HG02571 (cell line): ENCODE measurements around the gene HS1BP3.

ENCODE experiments used
- ATAC-seq: cut with Tn5 transposase; IDR thresholded peaks from one replicate; pipeline ENCODE4 v1.9.1; 2021; ENCODE audit warnings: mild to moderate bottlenecking, moderate library complexity; ENCODE audit not compliant: unreplicated experiment

Gene HS1BP3

GRCh38 chr2:20648206-20648605 is 2.7 kb downstream of the HS1BP3 start:
- no peak for ATAC-seq

GRCh38 chr2:20647738-20648137 is 3.2 kb downstream of the HS1BP3 start:
- no peak for ATAC-seq

DNA sequence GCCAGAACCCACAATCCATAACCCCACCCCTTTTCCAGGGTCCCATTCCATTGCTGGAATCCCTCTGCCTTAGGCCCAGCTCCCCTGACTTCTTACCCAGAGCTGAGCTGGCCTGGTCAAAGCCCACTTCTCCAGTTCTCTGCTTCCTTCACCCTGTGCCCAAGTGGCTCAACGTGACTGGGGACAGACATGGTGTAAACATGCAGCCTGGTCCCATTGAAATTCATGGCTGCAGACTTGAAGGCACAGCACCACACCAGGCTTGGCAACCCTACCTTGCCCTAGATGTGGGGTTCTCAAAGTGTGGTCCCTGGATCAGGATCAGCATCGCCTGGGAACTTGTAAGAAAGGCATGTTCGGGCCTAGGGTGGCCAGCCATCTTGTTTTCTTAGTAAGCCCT is 3.7 kb downstream of the HS1BP3 start:
- no peak for ATAC-seq

DNA sequence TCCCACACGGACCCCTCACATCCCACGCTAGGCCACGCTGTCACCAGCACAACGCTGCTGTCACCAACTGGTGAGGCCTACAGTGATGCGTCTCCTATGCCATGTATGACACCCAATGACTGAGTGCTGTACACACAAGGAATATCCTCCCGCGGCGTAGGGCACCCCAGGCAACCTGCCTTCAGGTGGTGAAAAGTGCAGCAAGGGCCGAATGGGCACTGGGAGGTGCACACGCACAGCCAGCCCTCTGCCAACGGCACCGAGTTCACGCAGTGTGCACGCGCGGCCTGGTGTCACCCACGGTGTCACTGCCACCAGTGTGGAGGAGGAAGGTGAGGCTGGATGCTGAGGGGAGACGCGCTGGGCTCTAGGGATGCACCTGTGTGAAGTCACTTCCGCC is 4.5 kb downstream of the HS1BP3 start:
- ATAC-seq: no peak

DNA sequence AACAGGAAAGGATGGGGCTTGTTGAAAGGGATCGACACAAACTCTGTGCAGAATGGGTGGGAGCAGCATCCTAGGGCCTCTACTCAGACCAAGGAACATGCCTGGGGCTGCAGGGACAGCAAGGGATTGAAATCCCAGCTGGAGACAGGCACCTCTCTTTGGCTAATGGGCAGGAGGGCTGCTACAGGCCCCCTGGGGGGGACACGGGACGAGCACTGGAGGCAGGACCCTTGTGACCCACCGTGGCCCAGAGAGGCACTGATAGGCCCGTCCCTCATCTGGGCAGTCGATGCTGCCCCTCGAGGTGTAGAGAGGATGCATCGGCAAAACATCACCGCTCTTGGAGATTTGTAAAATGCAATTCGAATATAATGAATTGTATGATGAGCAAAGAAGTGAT is 5.1 kb downstream of the HS1BP3 start:
- ATAC-seq: no peak

GRCh38 chr2:20645301-20645701 is 5.6 kb downstream of the HS1BP3 start:
- ATAC-seq: no peak

GRCh38 chr2:20643826-20644225 is 7.1 kb downstream of the HS1BP3 start:
- ATAC-seq: no peak

- ATAC-seq: no peak
Measured at GRCh38 chr2:20643060-20643459, 7.8 kb downstream of the HS1BP3 start.

GRCh38 chr2:20642055-20642971 is 8.6 kb downstream of the HS1BP3 start:
- peak; percentile 93 for ATAC-seq

- no peak for ATAC-seq
Measured at GRCh38 chr2:20641123-20641985, 9.5 kb downstream of the HS1BP3 start.

DNA sequence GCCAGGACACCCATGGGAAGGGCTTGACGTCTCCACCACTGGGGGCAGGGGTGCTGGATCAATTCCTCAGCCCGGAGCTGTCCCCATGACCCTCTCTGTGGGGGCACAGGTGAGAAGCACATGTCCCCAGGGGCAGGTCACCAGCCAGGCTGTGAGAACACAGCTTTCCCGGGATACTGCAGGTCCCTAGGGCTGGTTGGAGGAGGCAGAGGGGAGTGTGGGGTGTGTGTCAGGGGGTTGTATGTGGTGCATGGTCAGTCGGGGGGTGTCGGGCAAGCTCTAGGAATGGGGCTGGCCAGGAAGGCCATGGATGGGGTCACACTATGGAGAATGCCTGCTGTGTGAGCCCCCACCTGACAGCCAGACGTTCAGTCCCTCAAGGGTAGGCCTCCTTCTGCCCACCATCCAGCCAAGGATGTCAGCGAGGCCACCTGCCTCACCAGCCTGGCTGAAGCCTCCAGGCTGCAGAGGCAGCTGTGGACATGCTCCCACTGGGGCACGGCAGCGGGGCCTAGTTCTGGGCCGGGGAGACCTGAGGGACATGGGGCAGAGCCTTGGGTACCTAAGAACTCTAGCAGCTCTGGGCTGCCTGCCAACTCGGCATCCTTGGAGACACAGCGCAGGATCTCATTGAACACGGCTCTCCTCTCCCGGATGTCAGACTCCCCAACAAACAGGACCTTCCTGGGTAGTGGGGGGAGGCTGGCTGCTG is 10.3 kb downstream of the HS1BP3 start:
- ATAC-seq: no peak

DNA sequence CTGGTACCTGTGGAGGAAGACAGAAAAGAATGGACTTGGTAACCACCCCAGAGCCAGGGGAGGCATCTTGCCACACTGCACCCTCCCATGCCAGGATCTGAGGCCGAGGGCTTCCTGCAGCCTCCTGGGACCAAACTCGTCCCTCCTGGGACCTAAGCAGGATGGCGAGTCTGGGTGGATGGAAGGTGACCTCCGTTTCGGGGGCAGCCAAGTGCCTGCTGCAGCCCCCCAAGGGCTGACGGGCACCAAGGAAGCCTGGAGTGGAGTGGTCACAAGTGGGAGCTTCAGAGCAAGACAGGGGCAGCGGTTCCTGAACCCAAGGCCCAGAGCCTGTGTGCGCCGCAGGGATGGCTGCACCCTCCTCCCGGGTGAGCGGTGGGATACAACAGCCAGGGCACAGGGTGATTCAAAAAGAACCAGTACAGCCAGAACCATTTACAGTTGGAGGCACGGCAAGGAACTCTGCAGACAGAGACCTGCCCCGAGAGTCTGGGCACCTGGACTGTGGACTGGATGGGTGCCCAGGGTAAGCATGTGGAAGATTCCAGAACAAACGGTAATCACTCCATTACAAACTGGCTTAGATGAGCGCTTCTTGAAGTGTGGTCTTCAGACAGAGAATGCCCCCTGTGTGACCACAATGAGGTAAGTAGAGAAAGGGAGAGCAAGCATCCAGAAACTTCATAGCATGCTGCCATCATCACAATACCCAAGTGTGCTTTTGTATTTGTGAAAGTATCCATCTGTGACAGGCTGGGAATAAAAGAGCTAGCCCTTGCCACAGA is 12.1 kb downstream of the HS1BP3 start:
- no peak for ATAC-seq

DNA sequence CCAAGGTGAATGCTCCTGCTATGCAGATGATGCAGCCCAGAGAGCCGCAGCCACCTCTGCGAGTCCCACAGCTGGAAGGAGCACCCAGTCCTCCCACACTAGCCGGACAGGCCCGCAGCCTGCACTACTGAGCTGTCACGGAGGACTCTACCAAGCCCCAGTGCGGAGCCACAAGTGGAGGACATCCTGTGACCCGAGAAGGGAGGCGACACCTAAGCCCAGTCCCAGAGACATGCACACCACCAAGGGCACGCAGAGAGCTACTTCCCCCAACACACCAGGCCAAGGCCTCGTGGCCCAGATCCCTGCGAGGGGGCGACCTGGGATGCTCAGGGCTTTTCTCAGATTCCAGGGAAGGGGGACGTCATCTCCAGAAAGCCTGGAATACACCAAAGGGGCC is 12.9 kb downstream of the HS1BP3 start:
- no peak for ATAC-seq

DNA sequence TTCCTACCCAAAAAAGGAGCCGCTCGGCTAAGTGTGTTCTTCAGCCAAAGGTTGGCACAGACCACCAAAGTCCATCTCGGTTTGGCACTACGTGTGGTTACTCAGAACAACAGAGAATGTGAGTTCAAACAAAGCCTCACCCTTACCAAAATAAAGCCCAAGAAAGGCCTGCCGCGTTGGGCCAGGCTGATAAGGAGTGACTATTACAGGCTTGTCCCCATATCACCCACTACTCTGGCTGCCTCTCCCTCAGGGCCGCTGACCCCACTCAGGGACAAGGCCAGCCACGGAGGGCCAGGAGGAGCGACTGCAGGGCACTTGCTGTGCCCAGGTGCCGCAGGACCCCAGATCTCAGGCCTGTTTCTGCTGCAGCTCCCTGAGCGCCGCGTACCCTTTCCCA is 13.8 kb downstream of the HS1BP3 start:
- ATAC-seq: no peak

DNA sequence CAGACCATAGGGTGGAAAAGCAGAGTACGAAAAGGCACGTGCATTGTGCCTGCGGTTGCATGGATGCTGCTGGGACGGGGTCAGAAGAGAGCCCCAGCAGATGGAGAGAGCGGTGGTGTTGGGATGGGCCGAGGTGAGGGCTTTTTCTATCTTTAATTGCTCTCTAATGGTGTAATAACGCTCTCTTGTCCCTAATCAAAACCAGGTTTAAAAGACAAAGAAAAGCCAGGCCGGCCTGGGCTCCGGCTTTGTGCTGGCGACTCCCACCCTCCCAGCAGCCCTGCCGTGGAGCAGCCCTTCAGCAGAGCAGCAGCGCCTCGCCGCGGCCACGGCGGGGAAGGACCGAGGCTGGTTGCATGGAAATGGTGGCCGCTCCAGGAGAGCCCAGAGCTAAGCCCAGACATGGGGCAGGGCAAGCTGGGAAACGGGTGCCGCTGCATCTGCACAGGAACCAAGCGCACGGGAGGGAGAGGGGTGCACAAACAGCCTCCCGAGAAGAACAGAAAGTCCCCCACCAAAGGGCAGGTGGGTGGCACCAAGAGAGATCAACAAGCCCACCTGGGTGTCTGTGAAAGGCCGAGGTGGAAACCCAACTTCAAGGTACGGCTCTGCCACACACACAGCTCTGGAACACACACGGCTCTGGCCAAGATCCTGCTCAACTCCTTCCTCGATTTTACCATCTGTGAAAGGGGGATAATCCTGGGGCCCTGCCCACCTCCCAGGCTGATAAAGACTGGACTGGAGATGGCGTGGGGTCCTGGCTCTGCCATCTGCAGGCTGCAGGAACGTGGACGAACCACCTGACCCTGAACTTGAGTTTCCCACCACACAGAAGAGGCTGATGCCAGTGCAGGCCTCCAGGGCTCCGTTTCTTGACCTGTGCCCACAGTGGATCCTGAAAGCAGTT is 15.0 kb downstream of the HS1BP3 start:
- ATAC-seq: no peak

DNA sequence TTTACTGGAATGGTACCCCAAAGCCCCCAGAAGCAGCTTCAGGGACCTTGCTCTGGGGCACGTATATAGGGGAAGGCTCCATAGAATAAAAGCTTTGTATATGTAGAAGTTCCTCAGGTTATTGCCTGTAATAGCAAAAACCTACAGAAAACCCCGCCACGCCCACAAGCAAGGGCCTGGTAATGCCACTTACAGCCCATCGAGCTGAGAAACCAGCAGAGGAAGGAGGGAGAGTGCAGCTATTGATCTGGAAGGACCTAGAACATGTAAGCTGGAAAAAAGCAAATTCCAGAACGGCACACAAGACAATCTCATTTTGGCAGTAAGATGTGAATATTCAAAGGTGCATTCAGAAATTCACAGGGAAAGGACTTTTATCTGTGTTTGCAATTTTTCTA is 15.8 kb downstream of the HS1BP3 start:
- ATAC-seq: no peak

GRCh38 chr2:20634507-20635112 is 16.3 kb downstream of the HS1BP3 start:
- no peak for ATAC-seq

DNA sequence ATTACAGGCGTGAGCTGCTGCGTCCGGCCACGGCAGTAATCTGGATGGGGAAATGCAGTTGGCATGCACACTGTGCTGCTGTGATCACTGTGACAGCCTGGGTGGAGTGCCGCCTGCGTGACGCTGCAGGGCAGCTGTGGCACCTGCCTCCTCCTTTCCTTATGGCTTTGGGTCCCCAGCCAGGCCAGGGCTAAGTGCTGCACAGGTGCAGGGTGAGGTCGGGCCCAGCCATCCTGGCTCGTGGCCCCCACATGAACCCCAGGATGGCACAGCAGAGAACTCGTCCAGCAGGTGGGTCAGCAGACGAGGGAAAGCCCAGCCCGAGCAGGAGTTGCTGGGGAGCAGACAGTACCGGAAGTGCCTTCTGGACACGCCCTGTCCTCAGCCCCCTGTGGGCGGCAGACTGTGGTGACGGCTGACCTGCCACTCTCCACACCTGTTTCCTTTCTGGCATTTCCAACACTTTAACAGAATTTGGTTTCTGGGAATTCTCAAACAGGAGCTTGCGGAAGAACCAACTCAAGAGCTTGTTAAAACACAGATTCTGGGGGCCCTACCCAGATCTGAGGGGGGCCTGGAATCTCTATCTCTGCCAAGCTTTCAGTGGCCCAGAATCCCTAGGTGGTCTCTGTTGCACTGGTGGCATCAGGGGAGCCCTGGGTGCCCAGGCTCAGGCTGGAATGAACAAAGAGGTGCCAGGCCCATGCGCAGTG is 16.9 kb downstream of the HS1BP3 start:
- no peak for ATAC-seq
